ENCODE measurements around the gene ZNF507.

ZNF507 gene

DNA sequence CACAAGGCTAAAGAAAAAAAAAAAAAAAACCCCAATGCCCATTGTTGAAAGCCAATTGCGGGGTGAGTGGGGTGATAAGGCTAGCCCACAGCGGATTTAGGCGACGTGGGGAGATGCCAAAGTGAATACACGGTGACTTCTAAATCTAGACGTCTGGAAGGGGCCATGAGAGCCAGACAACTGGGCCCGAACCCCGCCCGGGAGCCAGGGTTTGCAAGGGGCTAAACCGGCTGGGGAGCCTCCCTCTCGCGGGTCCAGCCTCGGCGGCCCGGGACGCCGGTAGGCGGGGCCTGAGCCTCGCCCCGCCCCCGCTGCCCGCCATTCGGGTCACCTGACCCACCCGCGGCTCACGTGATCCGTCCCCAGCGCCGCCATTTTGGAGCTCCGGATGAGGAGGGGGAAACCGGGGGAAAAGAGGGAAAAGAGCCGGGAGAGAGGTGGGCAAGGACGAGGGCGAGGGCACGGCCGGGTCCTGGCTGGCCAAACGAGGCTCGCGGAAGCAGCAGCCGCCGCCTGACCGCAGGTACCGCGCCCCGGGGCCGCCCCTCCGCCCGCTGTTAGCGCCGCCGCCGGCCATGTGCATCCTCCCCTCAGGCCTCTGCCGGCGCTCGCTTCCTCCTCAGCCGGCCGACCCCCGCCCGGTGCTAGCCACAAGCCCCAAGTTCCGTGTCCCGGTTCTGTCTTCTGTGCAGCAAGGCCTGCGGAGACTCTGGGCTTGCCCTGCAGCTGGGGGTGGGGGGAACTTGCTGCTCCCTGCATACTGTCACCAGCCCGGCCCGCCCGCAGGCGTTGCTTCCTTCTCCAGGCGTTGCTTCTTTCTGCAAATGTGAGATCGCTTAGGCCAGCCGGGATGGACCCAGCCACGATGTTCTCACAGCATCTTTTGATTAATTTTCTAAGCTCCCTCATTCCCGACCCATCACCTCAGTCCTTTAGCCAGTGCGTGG lies at the start of gene ZNF507:
TSS of gene ZNF507 (plus strand) at position 350 of the 947 bp plus-strand sequence. CDS start 7,221 bp downstream, outside the sequence.
- peak within 1 kb of the TSS; percentile 69 for H3K27ac ChIP-seq (ENCODE audit: low read length)
- H3K36me3 ChIP-seq (ENCODE audit: insufficient read depth, low read length) = peaks cover 35% of the 10 kb centered on the region
- no peak for TF ChIP-seq EZH2 (IDR thresholded peaks at IDR 0.05; ENCODE audit: borderline replicate concordance, low read depth, low read length, severe bottlenecking)
- TF ChIP-seq CTCF (IDR thresholded peaks at IDR 0.05; ENCODE audit: borderline replicate concordance, extremely low read depth, low read length, poor library complexity, severe bottlenecking) = peak; percentile 22
- H3K4me2 ChIP-seq (ENCODE audit: insufficient read depth, low read length) = peak within 1 kb of the TSS; percentile 72
- peaks cover 6% of the 10 kb centered on the region; the same call in 1 of the 2 replicates for H4K20me1 ChIP-seq (ENCODE audit: insufficient read depth, low read length)
- H3K27me3 ChIP-seq (ENCODE audit: insufficient read depth, low read length, poor library complexity) = no peaks in the 10 kb centered on the region
- H3K9ac ChIP-seq (ENCODE audit: low read depth, low read length) = peak within 1 kb of the TSS; percentile 70
- peak within 1 kb of the TSS; percentile 99 for H2AFZ ChIP-seq (ENCODE audit: low read depth, low read length)
- ATAC-seq (ENCODE audit: insufficient read depth, low read depth) (peak; percentile 83), DNase-seq (peak; percentile 86)
- peaks cover 40% of the 10 kb centered on the region for H3K4me1 ChIP-seq (ENCODE audit: insufficient read depth, low read length)
- H3K79me2 ChIP-seq (ENCODE audit: insufficient read depth, low read length) = peaks cover 52% of the 10 kb centered on the region
- no peaks in the 10 kb centered on the region for H3K9me3 ChIP-seq (ENCODE audit: insufficient read depth, low read length, severe bottlenecking)
- H3K4me3 ChIP-seq (ENCODE audit: low read depth in 1 of 2, low read length in 2 of 2) = peak within 1 kb of the TSS; percentile 56 to 86

GRCh38 chr19:32296694-32297093 lies 48.7 kb upstream of the ZNF507 start:
- Histone ChIP-seq H3K4me1 (ENCODE audit: insufficient read depth, low read length) (no peaks in the 10 kb centered on the region), H3K9ac (ENCODE audit: low read depth, low read length) (no peak overlapping the region), H3K79me2 (ENCODE audit: insufficient read depth, low read length) (no peaks in the 10 kb centered on the region), H3K4me2 (ENCODE audit: insufficient read depth, low read length) (no peak overlapping the region), H3K27me3 (ENCODE audit: insufficient read depth, low read length, poor library complexity) (no peaks in the 10 kb centered on the region), H2AFZ (ENCODE audit: low read depth, low read length) (no peak overlapping the region), H3K9me3 (ENCODE audit: insufficient read depth, low read length, severe bottlenecking) (no peaks in the 10 kb centered on the region), H3K27ac (ENCODE audit: low read length) (no peak overlapping the region), H3K36me3 (ENCODE audit: insufficient read depth, low read length) (no peaks in the 10 kb centered on the region), H4K20me1 (ENCODE audit: insufficient read depth, low read length) (no peaks in the 10 kb centered on the region), H3K4me3 (ENCODE audit: low read depth in 1 of 2, low read length in 2 of 2) (no peak overlapping the region)
- TF ChIP-seq CTCF (IDR thresholded peaks at IDR 0.05; ENCODE audit: borderline replicate concordance, extremely low read depth, low read length, poor library complexity, severe bottlenecking) (no peak), EZH2 (IDR thresholded peaks at IDR 0.05; ENCODE audit: borderline replicate concordance, low read depth, low read length, severe bottlenecking) (no peak)
- ATAC-seq (ENCODE audit: insufficient read depth, low read depth) = no peak
- no peak for DNase-seq

DNA sequence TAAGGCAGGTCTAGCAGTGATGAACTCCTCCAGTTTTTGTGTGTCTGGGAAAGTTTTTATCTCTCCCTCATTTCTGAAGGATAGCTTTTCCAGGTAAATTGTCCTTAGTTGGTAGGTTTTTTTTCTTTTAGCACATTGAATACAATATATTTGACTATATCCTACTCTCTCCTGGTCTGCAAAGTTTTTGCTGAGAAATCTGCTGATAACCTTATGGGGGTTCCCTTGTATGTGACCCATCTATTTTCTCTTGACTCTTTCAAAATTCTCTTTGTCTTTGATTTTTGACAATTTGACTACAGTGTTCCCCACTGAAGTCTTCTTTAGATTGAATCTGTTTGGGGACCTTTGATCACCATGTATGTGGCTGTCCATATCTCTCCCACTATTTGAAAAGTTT lies 42.6 kb upstream of the ZNF507 start:
- TF ChIP-seq EZH2 (IDR thresholded peaks at IDR 0.05; ENCODE audit: borderline replicate concordance, low read depth, low read length, severe bottlenecking) = no peak
- no peaks in the 10 kb centered on the region for H3K79me2 ChIP-seq (ENCODE audit: insufficient read depth, low read length)
- H3K27ac ChIP-seq (ENCODE audit: low read length) = no peak overlapping the region
- no peaks in the 10 kb centered on the region for H4K20me1 ChIP-seq (ENCODE audit: insufficient read depth, low read length)
- no peaks in the 10 kb centered on the region for H3K4me1 ChIP-seq (ENCODE audit: insufficient read depth, low read length)
- no peak overlapping the region for H3K9ac ChIP-seq (ENCODE audit: low read depth, low read length)
- no peak overlapping the region for H2AFZ ChIP-seq (ENCODE audit: low read depth, low read length)
- no peak overlapping the region for H3K4me3 ChIP-seq (ENCODE audit: low read depth in 1 of 2, low read length in 2 of 2)
- DNase-seq = no peak
- ATAC-seq (ENCODE audit: insufficient read depth, low read depth) = no peak
- peaks cover 5% of the 10 kb centered on the region for H3K9me3 ChIP-seq (ENCODE audit: insufficient read depth, low read length, severe bottlenecking)
- H3K27me3 ChIP-seq (ENCODE audit: insufficient read depth, low read length, poor library complexity) = no peaks in the 10 kb centered on the region
- no peak overlapping the region for H3K4me2 ChIP-seq (ENCODE audit: insufficient read depth, low read length)
- no peaks in the 10 kb centered on the region for H3K36me3 ChIP-seq (ENCODE audit: insufficient read depth, low read length)

DNA sequence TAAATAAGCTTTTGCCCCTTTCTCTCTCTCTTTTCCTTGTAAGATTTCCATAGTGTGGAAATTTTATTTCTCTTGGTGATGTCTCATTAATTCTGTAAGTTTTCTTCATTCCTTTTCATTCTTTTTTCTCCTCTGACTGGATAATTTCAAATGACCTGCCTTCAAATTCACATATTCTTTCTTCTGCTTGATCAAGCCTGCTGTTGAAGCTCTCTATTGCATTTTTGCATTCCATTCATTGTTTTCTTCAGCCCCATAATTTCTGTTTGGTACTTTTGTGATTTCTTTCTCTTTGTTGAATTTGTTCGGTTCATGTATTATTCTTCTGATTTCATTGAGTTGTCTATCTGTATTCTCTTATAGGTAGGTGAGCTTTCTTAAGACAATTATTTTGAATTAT lies 42.2 kb upstream of the ZNF507 start:
- no peak overlapping the region for H2AFZ ChIP-seq (ENCODE audit: low read depth, low read length)
- no peaks in the 10 kb centered on the region for H4K20me1 ChIP-seq (ENCODE audit: insufficient read depth, low read length)
- peaks cover 5% of the 10 kb centered on the region for H3K9me3 ChIP-seq (ENCODE audit: insufficient read depth, low read length, severe bottlenecking)
- DNase-seq = no peak
- no peaks in the 10 kb centered on the region for H3K27me3 ChIP-seq (ENCODE audit: insufficient read depth, low read length, poor library complexity)
- ATAC-seq (ENCODE audit: insufficient read depth, low read depth) = no peak
- H3K4me1 ChIP-seq (ENCODE audit: insufficient read depth, low read length) = no peaks in the 10 kb centered on the region
- H3K4me2 ChIP-seq (ENCODE audit: insufficient read depth, low read length) = no peak overlapping the region
- H3K4me3 ChIP-seq (ENCODE audit: low read depth in 1 of 2, low read length in 2 of 2) = no peak overlapping the region
- no peak overlapping the region for H3K9ac ChIP-seq (ENCODE audit: low read depth, low read length)
- TF ChIP-seq EZH2 (IDR thresholded peaks at IDR 0.05; ENCODE audit: borderline replicate concordance, low read depth, low read length, severe bottlenecking) (no peak), CTCF (IDR thresholded peaks at IDR 0.05; ENCODE audit: borderline replicate concordance, extremely low read depth, low read length, poor library complexity, severe bottlenecking) (no peak)
- H3K27ac ChIP-seq (ENCODE audit: low read length) = no peak overlapping the region
- no peaks in the 10 kb centered on the region for H3K36me3 ChIP-seq (ENCODE audit: insufficient read depth, low read length)
- no peaks in the 10 kb centered on the region for H3K79me2 ChIP-seq (ENCODE audit: insufficient read depth, low read length)

Data from DND-41 (cell line).